Measurements from ENCODE around the gene NDUFA6.

Gene NDUFA6

DNA sequence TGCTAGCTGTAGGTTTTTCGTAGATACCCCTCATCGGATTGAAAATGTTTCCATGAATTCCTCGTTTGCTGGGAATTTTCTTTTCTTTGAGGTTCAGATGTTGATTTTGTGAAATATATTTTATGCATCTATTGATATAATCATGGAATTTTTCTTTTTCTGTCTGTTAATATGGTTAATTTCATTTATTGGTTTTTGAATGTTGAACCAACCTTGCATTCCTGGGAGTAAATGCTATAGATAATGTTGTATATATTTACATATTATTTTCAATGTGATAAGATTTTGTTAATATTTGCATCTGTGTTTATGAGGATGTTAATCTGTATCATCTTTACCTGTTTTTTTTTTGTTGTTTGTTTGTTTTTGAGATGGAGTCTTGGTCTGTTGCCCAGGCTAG is 10.6 kb upstream of the NDUFA6 start:
- no peaks in the 10 kb centered on the region for H3K4me1 ChIP-seq (ENCODE audit: low read length)

DNA sequence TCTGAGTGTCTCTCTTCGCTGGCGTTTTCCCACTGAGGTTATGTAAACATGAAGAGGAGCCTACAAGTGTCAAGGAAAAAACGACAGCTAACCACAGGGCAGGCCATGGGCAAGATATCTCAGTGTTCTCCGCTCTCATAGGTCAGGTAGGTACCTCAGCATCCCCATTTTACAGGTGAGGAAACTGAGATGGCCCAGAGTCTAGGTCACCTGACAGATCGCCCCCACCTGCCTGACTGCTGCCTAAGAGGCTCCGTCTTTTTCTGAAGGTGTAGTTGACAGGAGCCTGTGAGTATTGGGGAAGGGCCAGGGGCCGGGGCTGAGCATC is 847 bp upstream of the NDUFA6 start:
- peaks cover 15% of the 10 kb centered on the region for H3F3A ChIP-seq (ENCODE audit: insufficient read depth, low read length)
- peak; percentile 24 for DNase-seq
- peak overlapping the region; percentile 58 for H3K4me3 ChIP-seq (ENCODE audit: low read length)
- peak overlapping the region; percentile 85 for H2AFZ ChIP-seq (ENCODE audit: low read length)
- peak overlapping the region; percentile 53 for H3K9ac ChIP-seq (ENCODE audit: low read length)
- peaks cover 12% of the 10 kb centered on the region for H3K36me3 ChIP-seq (replicated peaks; ENCODE audit: insufficient read depth, low read length)
- no peaks in the 10 kb centered on the region for H4K20me1 ChIP-seq (ENCODE audit: insufficient read depth, low read length)
- no peak for TF ChIP-seq EZH2 (optimal IDR thresholded peaks at IDR 0.05; ENCODE audit: low read depth, low read length)
- TF ChIP-seq EZH2phosphoT487 (IDR thresholded peaks at IDR 0.05; ENCODE audit: low read length): no peak
- TF ChIP-seq CTCF (IDR thresholded peaks at IDR 0.05; ENCODE audit: low read length): no peak
- H3K4me1 ChIP-seq (ENCODE audit: low read length): peaks cover 10% of the 10 kb centered on the region
- H3K9me3 ChIP-seq (replicated peaks; ENCODE audit: insufficient read depth, low read length): no peaks in the 10 kb centered on the region
- peaks cover 34% of the 10 kb centered on the region for H3K79me2 ChIP-seq (ENCODE audit: low read length)
- H3K27me3 ChIP-seq (replicated peaks; ENCODE audit: insufficient read depth, low read length): no peaks in the 10 kb centered on the region
- H3K4me2 ChIP-seq (ENCODE audit: low read depth, low read length): peak overlapping the region; percentile 85
- H3K9me2 ChIP-seq (replicated peaks; ENCODE audit: insufficient read depth, low read length): no peaks in the 10 kb centered on the region
- H3K27ac ChIP-seq (ENCODE audit: low read length): peak overlapping the region; percentile 26; the same call in 1 of the 2 replicates

More for the DNA sequence above, 10.6 kb upstream of the NDUFA6 start:
- Histone ChIP-seq H3K9me2 (replicated peaks; ENCODE audit: insufficient read depth, low read length) (no peaks in the 10 kb centered on the region), H3K27me3 (replicated peaks; ENCODE audit: insufficient read depth, low read length) (no peaks in the 10 kb centered on the region), H3K9me3 (replicated peaks; ENCODE audit: insufficient read depth, low read length) (no peaks in the 10 kb centered on the region), H3K4me2 (ENCODE audit: low read depth, low read length) (no peak overlapping the region), H3F3A (ENCODE audit: insufficient read depth, low read length) (no peaks in the 10 kb centered on the region), H3K9ac (ENCODE audit: low read length) (no peak overlapping the region), H4K20me1 (ENCODE audit: insufficient read depth, low read length) (no peaks in the 10 kb centered on the region), H3K27ac (ENCODE audit: low read length) (no peak overlapping the region), H3K4me3 (ENCODE audit: low read length) (no peak overlapping the region), H3K36me3 (replicated peaks; ENCODE audit: insufficient read depth, low read length) (no peaks in the 10 kb centered on the region), H2AFZ (ENCODE audit: low read length) (no peak overlapping the region), H3K79me2 (ENCODE audit: low read length) (no peaks in the 10 kb centered on the region)
- TF ChIP-seq EZH2 (optimal IDR thresholded peaks at IDR 0.05; ENCODE audit: low read depth, low read length): no peak
- TF ChIP-seq CTCF (IDR thresholded peaks at IDR 0.05; ENCODE audit: low read length): no peak
- no peak for TF ChIP-seq EZH2phosphoT487 (IDR thresholded peaks at IDR 0.05; ENCODE audit: low read length)
- DNase-seq: no peak

DNA sequence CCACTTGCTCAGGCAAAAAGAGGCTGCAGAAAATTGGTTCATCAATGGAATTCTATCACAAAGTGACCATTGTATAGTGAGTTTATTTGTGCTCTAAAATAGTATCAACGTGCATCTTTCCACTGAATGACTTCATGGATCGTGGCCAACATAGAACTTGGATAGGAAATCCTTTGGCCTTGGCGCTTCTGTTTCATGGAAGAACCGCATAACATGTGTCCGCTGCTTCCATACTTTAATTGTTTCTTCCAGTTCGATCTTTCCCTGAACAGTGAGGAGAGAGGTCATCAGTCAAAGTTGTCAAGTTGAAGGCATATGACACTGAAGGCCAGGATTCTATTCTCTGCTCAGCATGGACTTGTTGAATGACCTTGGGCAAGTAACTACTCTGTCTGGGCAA is 4.5 kb downstream of the NDUFA6 start:
- Histone ChIP-seq H3K79me2 (ENCODE audit: low read length) (peaks cover 77% of the 10 kb centered on the region), H3K9ac (ENCODE audit: low read length) (no peak overlapping the region), H3F3A (ENCODE audit: insufficient read depth, low read length) (peaks cover 19% of the 10 kb centered on the region), H3K27ac (ENCODE audit: low read length) (no peak overlapping the region), H3K4me3 (ENCODE audit: low read length) (no peak overlapping the region), H4K20me1 (ENCODE audit: insufficient read depth, low read length) (no peaks in the 10 kb centered on the region), H3K36me3 (replicated peaks; ENCODE audit: insufficient read depth, low read length) (peaks cover 18% of the 10 kb centered on the region), H3K9me3 (replicated peaks; ENCODE audit: insufficient read depth, low read length) (no peaks in the 10 kb centered on the region), H3K4me1 (ENCODE audit: low read length) (peaks cover 5% of the 10 kb centered on the region), H3K4me2 (ENCODE audit: low read depth, low read length) (no peak overlapping the region), H3K9me2 (replicated peaks; ENCODE audit: insufficient read depth, low read length) (no peaks in the 10 kb centered on the region), H3K27me3 (replicated peaks; ENCODE audit: insufficient read depth, low read length) (no peaks in the 10 kb centered on the region), H2AFZ (ENCODE audit: low read length) (no peak overlapping the region)
- TF ChIP-seq EZH2 (optimal IDR thresholded peaks at IDR 0.05; ENCODE audit: low read depth, low read length) (no peak), EZH2phosphoT487 (IDR thresholded peaks at IDR 0.05; ENCODE audit: low read length) (no peak), CTCF (IDR thresholded peaks at IDR 0.05; ENCODE audit: low read length) (no peak)
- DNase-seq: no peak

All from MM.1S (cell line).